HG03558 (cell line): ENCODE measurements around the gene PCCA.

ENCODE experiments used
- ATAC-seq: cut with Tn5 transposase; IDR thresholded peaks from one replicate; pipeline ENCODE4 v1.9.1; 2021; ENCODE audit warnings: moderate number of reproducible peaks; ENCODE audit not compliant: unreplicated experiment; ENCODE audit errors: extremely low read depth

Gene PCCA

GRCh38 chr13:100532090-100532766, 443.3 kb downstream of the PCCA start:
- no peak for ATAC-seq

DNA sequence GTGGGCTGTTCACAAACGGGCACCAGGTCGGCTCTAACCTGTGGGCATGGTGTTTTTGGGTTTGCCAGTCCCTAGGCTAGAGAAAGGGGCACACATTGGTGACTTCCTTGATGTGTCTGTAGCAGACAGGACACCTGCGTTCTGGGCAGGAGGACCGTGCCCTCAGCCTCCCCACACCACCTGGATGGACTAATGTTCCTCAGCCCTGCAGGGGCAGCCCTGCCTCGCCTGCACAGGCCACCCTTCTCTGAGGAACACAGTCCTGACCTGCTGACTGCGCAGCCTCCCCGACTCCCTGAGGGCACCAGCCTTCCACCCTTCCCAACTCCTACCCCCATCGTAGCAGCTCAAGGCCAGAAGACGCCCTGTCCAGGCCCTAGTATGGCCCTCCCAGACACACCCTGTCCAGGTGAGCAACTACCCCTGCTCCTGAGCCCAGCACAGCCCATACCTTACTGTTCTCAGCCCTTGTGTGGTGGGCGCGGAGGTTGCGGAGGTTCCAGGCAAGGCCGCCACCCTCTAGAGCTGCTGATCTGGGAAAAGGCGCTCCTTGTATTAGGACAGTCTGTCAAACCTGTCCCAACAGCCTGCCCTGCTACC, 444.0 kb downstream of the PCCA start:
- no peak for ATAC-seq

GRCh38 chr13:100533588-100534041, 444.7 kb downstream of the PCCA start:
- ATAC-seq, result no peak

DNA sequence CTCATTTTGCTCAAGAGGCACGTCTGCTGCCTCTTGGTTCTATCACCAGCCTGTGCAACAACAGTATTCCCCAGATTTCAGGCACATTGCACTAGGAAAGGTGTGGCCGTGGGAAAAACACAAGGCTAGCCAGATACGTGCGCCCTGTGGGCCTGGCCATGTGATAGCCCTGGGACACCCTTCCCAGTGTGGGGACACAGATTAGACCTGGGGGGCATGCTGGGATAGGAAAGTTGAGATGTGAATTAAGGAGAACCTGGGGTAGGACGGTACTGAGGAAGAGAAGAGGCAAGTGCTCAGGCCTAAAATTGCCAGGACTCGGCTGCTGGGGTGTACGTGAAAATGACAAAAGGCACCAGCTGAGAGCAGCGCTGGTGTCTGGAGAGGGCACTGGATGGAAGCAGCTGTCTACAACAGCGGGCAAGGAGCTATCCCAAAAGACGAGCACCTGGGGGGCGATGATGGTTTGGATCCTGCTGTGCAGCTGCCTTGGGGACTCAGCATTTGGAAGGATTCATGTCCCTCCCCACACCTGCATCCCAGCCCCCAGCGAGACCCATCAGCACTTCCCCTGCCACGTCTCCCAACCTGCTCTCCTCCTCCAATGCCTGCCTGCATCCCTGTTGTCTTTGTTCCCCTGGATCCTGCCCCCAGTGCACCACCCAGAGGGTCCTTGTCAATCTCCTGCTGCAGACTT, 445.4 kb downstream of the PCCA start:
- no peak for ATAC-seq

- no peak for ATAC-seq
Observed at GRCh38 chr13:100534911-100535310, 446.0 kb downstream of the PCCA start.

DNA sequence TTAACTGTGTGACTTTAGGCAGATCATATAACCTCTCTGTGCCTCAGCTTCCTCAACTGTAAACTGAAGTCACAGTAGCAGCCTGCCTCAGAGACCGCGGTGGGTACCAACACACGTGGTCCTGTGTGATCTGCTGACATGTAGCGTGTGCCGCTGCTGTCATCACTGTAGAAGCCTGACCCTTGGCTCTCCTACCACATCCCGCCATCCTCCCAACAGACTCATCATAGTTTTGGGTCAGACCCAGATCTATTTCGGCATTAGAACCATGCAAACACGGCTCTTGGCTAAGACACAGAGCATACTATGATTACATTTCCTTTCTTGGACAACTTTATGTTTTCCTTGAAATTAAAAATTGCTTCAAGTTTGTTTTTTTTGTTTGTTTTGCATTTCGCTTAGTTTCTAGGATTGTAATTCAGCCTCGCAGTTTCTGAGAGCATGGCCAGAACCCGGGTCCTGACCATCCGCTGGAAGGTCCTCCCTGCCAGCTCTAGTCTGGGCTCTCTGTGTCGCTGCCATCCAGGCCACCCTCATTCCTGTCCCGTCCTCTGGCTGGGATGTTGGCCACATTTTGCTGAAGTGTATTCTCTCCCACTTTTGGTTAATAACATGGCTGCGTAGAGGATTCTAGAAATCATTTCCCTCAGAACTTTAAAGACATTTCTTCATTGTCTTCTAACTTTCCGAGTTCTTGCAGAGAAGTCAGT, 446.7 kb downstream of the PCCA start:
- no peak for ATAC-seq

- no peak for ATAC-seq
Observed at GRCh38 chr13:100536643-100537180, 447.8 kb downstream of the PCCA start.

GRCh38 chr13:100537486-100537885, 448.6 kb downstream of the PCCA start:
- ATAC-seq, result no peak

GRCh38 chr13:100537951-100538462, 449.1 kb downstream of the PCCA start:
- no peak for ATAC-seq

- ATAC-seq, result no peak
Observed at GRCh38 chr13:100540621-100541020, 451.7 kb downstream of the PCCA start.

DNA sequence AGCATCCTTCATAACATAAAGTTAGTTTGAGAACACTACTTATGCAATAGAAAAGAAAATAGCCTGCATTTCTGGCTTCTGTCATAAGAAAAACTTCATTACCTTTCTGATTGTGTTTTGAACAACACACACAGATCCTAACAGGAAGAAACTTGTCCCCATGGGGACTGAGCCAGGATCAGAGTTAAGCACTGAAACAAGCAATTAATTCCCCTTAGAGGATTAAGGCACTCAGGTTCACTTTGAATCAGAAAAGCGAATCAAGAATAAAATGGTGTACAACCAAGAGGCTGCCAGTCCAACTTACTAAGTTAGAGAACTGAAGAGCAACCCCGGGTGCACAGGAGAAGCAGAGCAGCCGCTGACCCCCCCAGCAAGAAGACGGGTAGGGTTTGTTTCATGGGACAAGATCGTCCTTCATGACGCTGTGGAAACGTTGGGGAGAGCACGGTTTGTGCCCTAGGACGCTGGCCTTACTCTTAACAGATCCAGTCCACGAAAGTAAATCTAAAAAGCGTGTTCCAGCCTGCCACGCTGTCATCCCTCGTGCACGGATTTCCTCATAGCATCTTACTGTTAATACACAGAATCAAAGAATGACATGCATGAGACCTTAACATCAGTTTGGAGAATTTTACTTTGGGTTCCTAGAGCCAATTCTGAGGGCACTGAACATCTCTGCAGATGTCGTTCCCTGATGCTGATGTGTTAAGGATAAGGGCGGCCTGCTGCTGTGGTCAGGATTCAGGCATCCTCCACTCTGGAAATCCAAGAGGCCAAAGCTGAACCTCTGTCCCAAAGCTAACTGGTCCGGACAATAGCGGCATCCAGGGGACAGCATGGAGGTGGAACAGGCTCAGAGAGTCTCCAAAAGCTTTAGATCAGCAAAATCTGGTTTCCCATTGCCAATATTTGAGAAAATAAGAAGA, 453.3 kb downstream of the PCCA start:
- no peak for ATAC-seq

GRCh38 chr13:100542826-100543156, 453.9 kb downstream of the PCCA start:
- peak; percentile 94 for ATAC-seq

DNA sequence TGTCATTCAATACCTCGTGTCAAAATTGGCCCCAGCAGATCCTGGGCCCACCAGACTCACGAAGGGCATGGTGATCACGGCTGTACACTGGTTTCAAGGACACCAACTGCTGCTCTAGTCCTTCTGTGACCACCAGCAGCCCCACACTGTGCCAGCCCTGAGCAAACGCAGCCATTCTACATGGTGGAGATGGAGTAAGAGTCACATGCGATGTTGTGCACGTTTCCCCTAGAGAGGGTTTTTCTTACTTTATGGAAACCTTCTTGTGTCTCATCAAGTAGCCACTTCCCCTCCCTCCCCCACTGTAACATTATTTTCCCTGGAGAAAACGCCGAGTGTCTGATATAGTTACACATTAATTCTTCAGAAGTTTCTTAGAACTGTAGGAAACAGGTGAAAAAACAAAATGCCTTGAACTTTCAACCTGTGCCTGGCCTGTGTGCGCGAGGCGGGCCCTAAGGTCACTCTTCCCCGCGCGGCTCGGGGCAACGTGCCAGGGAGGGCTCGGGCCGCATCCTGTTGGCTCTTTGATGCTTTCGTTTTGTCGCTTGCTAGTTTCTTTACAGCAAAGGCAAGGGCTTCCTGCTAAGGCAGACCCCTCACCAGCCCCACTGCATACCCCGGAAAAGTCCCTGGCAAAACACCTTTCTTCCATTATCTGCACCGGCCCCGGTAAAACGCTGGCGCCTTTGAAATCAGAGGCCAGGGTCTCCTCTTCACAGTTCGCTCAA, 455.1 kb downstream of the PCCA start:
- ATAC-seq, result no peak

DNA sequence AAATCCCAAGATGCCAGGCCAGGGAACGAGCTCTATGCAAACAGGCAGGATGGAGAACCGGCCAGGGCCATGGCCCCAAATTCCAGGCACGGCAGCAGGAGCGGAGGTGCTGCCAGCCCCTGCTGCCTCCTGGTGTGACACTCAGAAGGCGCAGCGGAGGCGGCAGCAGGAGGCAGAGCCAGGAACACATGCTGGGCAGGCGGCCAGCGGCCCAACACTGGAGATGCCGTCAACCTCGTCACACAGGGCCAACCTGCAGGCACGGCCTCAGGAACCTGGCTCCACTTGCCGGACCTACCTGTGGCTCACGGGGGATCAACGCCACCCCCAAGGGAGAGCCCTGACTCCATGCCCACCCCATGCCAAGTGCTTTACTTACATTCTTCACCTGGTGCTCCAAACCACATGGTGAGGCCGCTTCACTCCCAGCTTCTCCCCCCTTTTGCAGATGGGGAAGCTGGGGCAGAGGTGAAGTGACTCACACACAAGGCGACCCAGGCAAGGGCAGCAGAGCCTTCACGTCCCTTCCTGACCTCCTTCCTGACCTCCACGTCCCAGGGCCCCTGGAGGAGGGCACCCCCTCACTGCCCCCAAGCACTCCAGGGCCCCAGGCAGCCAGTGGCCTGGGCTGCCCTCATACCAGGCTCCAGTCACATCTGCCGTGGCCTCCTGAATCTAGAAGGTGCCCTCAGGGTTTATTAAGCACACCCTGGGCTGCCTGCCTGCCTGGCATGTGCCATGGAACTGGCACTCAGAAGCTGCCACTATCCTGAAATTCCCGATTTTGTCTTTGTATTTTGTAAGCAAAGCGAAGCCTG, 456.2 kb downstream of the PCCA start:
- ATAC-seq, result no peak

DNA sequence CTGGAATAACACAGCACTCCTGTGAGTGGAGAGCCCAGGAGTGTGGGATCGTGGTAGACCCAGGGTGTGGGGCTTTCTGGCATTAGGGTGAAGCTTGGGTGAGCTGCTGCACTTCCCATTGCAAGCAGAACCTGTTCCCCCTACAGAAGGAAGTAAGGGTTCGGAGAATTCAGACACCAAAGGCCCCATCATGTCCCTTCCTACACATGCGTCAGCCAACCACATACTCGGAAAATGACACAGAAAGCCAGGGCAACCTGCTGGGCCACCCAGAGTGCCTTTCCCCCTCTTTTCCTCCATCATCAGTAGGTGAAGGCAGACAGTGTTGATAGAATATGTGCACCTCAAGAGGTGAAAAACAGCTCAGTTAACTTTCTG, 456.8 kb downstream of the PCCA start:
- no peak for ATAC-seq

DNA sequence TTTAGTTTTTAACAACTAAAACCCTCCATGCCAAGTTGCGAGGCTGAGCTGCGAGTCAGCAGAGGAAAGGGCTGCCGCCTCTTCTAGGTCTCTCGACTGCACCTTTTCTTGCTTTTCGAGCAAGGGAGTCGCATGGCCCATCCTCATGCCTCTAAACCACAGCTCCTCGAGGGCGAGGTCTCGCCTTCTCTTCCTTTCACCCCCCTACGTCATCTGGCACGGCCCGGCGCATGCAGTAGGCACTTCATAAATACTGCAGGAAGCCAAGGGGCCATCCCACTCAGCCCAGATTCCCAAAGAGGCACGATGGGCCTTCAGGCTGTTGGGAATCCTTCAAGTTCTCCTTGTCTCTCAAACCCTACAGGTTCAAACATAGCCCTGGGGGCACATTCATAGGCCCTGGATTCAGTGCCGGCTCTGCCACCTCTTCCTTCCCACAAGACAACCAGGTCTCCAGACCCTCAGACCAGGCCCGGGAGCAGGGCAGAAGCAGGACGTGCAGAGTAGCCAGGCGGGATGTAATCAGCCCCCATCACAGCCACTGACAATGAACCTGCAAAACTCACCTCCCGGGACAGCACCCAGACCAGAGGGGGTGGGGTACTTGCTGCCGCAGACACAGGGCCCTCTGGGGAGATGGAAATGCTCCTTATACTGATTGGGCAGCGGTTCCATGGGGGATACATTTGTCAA, 458.0 kb downstream of the PCCA start:
- ATAC-seq, result no peak

DNA sequence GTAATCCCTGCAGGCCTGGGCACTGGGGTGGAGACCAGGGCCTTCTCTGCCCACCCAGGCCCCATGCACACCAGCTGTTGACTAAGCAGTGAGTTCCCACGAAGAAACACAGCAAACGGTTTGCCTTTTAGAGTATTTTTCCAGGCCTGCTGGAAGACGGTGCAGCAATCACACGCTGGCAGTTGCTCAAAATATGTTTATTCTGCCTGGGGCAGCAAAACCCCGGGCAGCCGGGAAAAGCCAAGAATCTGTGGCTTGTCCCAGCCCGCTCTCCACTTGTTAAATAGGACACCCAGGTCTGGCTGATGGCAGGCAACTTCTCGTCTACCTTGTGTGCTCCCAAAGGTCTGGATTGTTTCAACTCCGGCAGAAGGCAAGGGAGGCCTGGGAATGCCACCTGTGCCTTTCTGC, 458.9 kb downstream of the PCCA start:
- ATAC-seq, result no peak

DNA sequence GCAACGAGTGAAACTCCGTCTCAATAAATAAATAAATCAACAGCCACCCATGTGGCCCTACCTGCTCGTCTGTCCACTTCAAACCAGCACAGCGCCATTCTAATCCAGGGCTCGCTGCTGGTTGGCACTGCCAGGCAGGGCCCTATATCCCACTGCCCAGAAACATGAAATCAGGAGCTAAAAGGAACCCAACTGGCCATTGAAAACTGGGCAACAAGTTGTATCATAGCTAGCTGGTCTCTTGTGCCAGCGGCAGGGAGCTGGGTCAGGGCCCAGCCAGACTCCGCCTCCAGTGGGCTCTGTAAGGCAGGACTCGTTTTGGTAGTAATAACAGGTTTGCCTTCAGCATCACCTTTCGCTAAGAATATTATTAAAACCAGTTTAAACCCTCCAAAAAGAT, 460.4 kb downstream of the PCCA start:
- no peak for ATAC-seq
